OCI-LY7 (cell line): ENCODE results near the gene IMMP2L. TPM values are rescaled to one million over a fixed set of nuclear protein-coding genes. Genes with fewer than 3 reads are reported as not detected.
"Not testable (repeated sequence)": the region's sequence is repeated elsewhere in the genome, so short reads cannot be mapped to it uniquely, and the experiment has no call there.

Source experiments
- BruUV-seq: library from RNA; stranded (reverse); fragments of 400-500 nt; replicated peaks from 2 replicates; lab custom pipeline; 2021; lab: Mats Ljungman, UMichigan
- CTCF ChIA-PET: fragments of 300-600 bp; sonication (Branson Sonifier 250); formaldehyde crosslinking; loops from one replicate; lab custom pipeline; 2022; ENCODE audit warnings: antibody characterized with exemption; ENCODE audit not compliant: unreplicated experiment; lab: Charles Lee
- POLR2A ChIA-PET: fragments of 300-600 bp; sonication (Branson Sonifier 250); formaldehyde crosslinking; loops from one replicate; lab custom pipeline; 2022; ENCODE audit warnings: antibody characterized with exemption; lab: Charles Lee
- DNase-seq: peaks from one replicate; pipeline ENCODE4 v3.0.0-alpha.2; 2015; ENCODE audit warnings: low spot score
- H2AFZ ChIP-seq: fragments of 200-600 bp; sonication (generic), shearing (Covaris generic); 2 replicates; pipeline ENCODE4 v1.6.1; 2014; ENCODE audit warnings: mild to moderate bottlenecking, antibody characterized with exemption, low read length, moderate library complexity
- H3K27ac ChIP-seq: fragments of 200-600 bp; sonication (generic); 2 replicates; pipeline ENCODE4 v1.5.1; 2014; ENCODE audit warnings: mixed run types, low read depth, mild to moderate bottlenecking, moderate library complexity, low read length, inconsistent platforms; ENCODE audit not compliant: poor library complexity, severe bottlenecking
- H3K36me3 ChIP-seq: fragments of 200-600 bp; sonication (generic); 2 replicates; pipeline ENCODE4 v1.6.1; 2014; ENCODE audit warnings: mild to moderate bottlenecking, antibody characterized with exemption, low read length, moderate library complexity, mixed read lengths; ENCODE audit not compliant: insufficient read depth
- H3K4me1 ChIP-seq: fragments of 200-600 bp; sonication (generic); 2 replicates; pipeline ENCODE4 v1.5.1; 2014; ENCODE audit warnings: mild to moderate bottlenecking, low read length; ENCODE audit not compliant: insufficient read depth, poor library complexity, severe bottlenecking
- H3K4me2 ChIP-seq: fragments of 200-600 bp; sonication (generic); 2 replicates; pipeline ENCODE4 v1.6.1; 2014; ENCODE audit warnings: mild to moderate bottlenecking, low read length
- H3K4me3 ChIP-seq: fragments of 200-600 bp; sonication (generic); 2 replicates; pipeline ENCODE4 v1.5.1; 2014; ENCODE audit warnings: mild to moderate bottlenecking, low read depth, low read length; ENCODE audit not compliant: poor library complexity, severe bottlenecking
- H3K79me2 ChIP-seq: fragments of 200-600 bp; sonication (generic); 2 replicates; pipeline ENCODE4 v1.6.1; 2016; ENCODE audit warnings: low read depth, mild to moderate bottlenecking, low read length, moderate library complexity, mixed read lengths; ENCODE audit not compliant: insufficient read depth
- H3K9me2 ChIP-seq: fragments of 200-600 bp; sonication (generic); 2 replicates; pipeline ENCODE4 v1.6.1; 2016; ENCODE audit warnings: mild to moderate bottlenecking, low read length, mixed read lengths; ENCODE audit not compliant: insufficient read depth
- H3K9me3 ChIP-seq: fragments of 200-600 bp; sonication (generic); 2 replicates; pipeline ENCODE4 v1.6.1; 2014; ENCODE audit warnings: mild to moderate bottlenecking, mixed run types, low read length, mixed read lengths
- H4K20me1 ChIP-seq: fragments of 200-600 bp; sonication (generic); 2 replicates; pipeline ENCODE4 v1.6.1; 2014; ENCODE audit warnings: mild to moderate bottlenecking, antibody characterized with exemption, low read length, moderate library complexity, mixed read lengths; ENCODE audit not compliant: insufficient read depth
- EZH2phosphoT487 ChIP-seq: fragments of 200-600 bp; sonication (generic); IDR thresholded peaks from 2 replicates; pipeline ENCODE4 v1.6.1; 2018; ENCODE audit warnings: low read depth, borderline replicate concordance, mild to moderate bottlenecking, mixed run types, antibody characterized with exemption, low read length, moderate library complexity, mixed read lengths
- intact Hi-C: fragments of 100-400 bp; cut with micrococcal nuclease; formaldehyde crosslinking; loops from one replicate; pipeline ENCODE4 v1.10.0; 2022; ENCODE audit not compliant: unreplicated experiment
- total RNA-seq, 2 experiments: library from RNA; depleted of rRNA in 1 of 2; stranded (reverse); fragments of >200 nt in 1 of 2; shearing (Covaris generic) in 1 of 2; gene quantifications; 2 replicates each; pipeline ENCODE4 v1.2.3, GENCODE V29; 2014 to 2022
- TF ChIP-seq, protein P1 (sequence below): fragments of 200-600 bp; sonication (generic); conservative IDR thresholded peaks from 2 replicates; pipeline ENCODE4 v1.5.1; 2014; ENCODE audit warnings: mild to moderate bottlenecking, antibody characterized with exemption, low read length, moderate library complexity, mixed read lengths

Gene IMMP2L
- total RNA-seq, 2 experiments from 2014 or later, result 8.0 to 25.4 TPM

DNA sequence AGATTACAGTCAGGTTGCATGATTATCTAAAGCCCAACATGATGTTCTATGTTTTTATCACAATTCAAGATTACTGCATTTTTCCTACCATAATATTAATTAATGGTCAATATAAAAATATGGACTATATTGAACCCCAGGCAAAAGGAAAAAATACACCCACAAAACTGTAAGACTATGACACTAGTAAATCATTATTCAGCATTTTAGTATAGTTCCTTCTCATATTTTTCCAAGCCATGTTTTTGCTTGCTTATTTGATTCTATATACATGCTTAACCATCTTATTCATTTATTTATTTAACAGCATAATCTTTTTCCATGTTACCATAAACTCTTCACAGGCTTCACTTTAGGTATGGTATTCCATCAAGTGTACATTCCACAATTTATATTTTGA lies 101.6 kb downstream of the IMMP2L start:
- intact Hi-C loops, result no loop called here

DNA sequence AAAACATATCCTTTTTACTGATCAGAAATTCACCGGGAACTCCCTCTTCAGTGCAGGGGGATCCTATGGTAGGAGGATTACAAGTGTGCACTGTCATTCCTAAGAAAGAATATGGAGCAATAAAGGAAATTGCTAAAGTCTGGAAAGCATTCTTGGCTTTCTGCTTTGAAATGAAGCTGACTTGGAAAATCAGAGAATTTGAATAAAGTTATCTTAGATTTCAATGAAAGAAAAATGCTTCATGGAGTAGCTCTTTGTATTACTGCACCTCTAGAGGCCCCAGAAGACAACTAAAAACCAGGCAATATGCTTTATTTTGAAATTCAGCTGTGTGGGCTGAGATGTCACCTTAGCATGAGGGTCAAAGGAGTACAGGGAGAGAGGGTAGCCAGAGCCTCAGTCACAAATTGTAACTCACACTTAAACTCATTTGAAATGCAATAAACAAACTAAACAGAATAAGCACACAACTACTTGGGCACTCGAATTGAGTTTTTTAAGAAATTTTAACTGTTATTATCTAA lies 102.5 kb downstream of the IMMP2L start:
- Histone ChIP-seq H3K36me3 (no peaks in the 10 kb centered on the region), H4K20me1 (no peaks in the 10 kb centered on the region), H3K4me2 (no peak overlapping the region), H3K27ac (no peak overlapping the region), H3K79me2 (no peaks in the 10 kb centered on the region), H3K9me3 (no peaks in the 10 kb centered on the region), H3K4me3 (no peak overlapping the region), H2AFZ (no peak overlapping the region), H3K4me1 (no peaks in the 10 kb centered on the region), H3K9me2 (no peaks in the 10 kb centered on the region)
- intact Hi-C loops, result no loop called here
- CTCF ChIA-PET, result no interaction called here
- no TSS peak for BruUV-seq
- TF ChIP-seq, protein P1, sequence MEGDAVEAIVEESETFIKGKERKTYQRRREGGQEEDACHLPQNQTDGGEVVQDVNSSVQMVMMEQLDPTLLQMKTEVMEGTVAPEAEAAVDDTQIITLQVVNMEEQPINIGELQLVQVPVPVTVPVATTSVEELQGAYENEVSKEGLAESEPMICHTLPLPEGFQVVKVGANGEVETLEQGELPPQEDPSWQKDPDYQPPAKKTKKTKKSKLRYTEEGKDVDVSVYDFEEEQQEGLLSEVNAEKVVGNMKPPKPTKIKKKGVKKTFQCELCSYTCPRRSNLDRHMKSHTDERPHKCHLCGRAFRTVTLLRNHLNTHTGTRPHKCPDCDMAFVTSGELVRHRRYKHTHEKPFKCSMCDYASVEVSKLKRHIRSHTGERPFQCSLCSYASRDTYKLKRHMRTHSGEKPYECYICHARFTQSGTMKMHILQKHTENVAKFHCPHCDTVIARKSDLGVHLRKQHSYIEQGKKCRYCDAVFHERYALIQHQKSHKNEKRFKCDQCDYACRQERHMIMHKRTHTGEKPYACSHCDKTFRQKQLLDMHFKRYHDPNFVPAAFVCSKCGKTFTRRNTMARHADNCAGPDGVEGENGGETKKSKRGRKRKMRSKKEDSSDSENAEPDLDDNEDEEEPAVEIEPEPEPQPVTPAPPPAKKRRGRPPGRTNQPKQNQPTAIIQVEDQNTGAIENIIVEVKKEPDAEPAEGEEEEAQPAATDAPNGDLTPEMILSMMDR, result no peak
- no peak for TF ChIP-seq EZH2phosphoT487
- DNase-seq, result no peak
- POLR2A ChIA-PET, result interaction anchor here (0.7 kb wide), 1 partner anchor 17 kb away, joined by 4 read pairs; no protein-coding TSS in a partner anchor

More for the DNA sequence above, 101.6 kb downstream of the IMMP2L start:
- ChIA-PET CTCF (no interaction called here), POLR2A (no interaction called here)
- TF ChIP-seq, protein P1, result no peak
- no peak for TF ChIP-seq EZH2phosphoT487
- H2AFZ ChIP-seq, result no peak overlapping the region
- no peaks in the 10 kb centered on the region for H3K9me3 ChIP-seq
- H3K79me2 ChIP-seq, result no peaks in the 10 kb centered on the region
- no peak overlapping the region for H3K4me2 ChIP-seq
- no peak overlapping the region for H3K27ac ChIP-seq
- no peaks in the 10 kb centered on the region for H4K20me1 ChIP-seq
- no peak overlapping the region for H3K4me3 ChIP-seq
- no TSS peak for BruUV-seq
- no peaks in the 10 kb centered on the region for H3K9me2 ChIP-seq
- H3K36me3 ChIP-seq, result no peaks in the 10 kb centered on the region
- no peak for DNase-seq
- H3K4me1 ChIP-seq, result no peaks in the 10 kb centered on the region

DNA sequence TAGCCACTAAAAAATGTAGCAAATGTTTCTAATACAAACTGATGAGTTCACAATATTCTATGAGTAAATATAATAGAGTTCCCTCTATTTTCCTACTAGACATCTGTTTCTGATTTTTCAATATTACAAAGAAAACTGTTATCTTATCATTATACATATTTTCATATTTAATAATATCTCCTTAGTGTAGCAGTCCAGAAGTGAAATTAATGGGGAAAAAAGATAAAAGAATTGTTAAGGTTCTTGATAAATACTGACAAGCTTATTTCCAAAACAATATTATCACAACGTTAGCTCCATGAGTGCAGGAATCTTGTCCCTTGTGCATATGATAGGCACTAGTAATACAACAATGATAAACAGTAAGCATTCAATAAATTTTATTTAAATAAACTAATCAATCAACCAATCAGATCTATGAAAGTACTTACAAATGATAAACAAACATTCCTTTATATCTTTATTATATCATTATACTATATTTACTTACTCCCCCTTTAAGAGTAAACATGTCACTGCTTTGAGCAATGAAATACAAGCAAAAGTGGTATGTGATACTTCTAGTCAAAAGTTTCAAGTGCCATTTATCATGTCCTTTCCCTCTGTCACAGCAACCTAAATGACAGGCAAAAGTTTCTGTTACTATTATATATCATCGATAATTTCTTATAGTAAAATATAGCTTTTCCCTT lies 103.1 kb downstream of the IMMP2L start:
- H3K4me2 ChIP-seq, result no peak overlapping the region
- DNase-seq, result no peak
- CTCF ChIA-PET, result no interaction called here
- H3K9me2 ChIP-seq, result no peaks in the 10 kb centered on the region
- H3K36me3 ChIP-seq, result no peaks in the 10 kb centered on the region
- intact Hi-C loops, result no loop called here
- no TSS peak for BruUV-seq
- no peaks in the 10 kb centered on the region for H3K9me3 ChIP-seq
- H4K20me1 ChIP-seq, result no peaks in the 10 kb centered on the region
- H3K79me2 ChIP-seq, result no peaks in the 10 kb centered on the region
- no peak for TF ChIP-seq EZH2phosphoT487
- TF ChIP-seq, protein P1, result no peak
- no peak overlapping the region for H3K27ac ChIP-seq
- POLR2A ChIA-PET, result no interaction called here
- no peaks in the 10 kb centered on the region for H3K4me1 ChIP-seq
- H3K4me3 ChIP-seq, result no peak overlapping the region
- H2AFZ ChIP-seq, result no peak overlapping the region

DNA sequence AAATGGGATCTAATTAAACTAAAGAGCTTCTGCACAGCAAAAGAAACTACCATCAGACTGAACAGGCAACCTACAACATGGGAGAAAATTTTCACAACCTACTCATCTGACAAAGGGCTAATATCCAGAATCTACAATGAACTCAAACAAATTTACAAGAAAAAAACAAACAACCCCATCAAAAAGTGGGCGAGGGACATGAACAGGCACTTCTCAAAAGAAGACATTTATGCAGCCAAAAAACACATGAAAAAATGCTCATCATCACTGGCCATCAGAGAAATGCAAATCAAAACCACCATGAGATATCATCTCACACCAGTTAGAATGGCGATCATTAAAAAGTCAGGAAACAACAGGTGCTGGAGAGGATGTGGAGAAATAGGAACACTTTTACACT lies 111.6 kb downstream of the IMMP2L start:
- POLR2A ChIA-PET, H3K9me3 ChIP-seq, H2AFZ ChIP-seq, H3K27ac ChIP-seq, intact Hi-C loops, H3K79me2 ChIP-seq, H3K4me1 ChIP-seq, H3K36me3 ChIP-seq, BruUV-seq, H4K20me1 ChIP-seq, DNase-seq, H3K4me2 ChIP-seq, CTCF ChIA-PET, H3K9me2 ChIP-seq, H3K4me3 ChIP-seq: not testable (repeated sequence)
